NB4 (cell line): ENCODE results near the gene SLC22A9.

ENCODE experiments used
- CTCF ChIP-seq: IDR thresholded peaks from one replicate; pipeline ENCODE4 v1.5.1; 2012; ENCODE audit warnings: low read depth, low read length
- MAX ChIP-seq: IDR thresholded peaks from 2 replicates; pipeline ENCODE4 v1.6.1; 2011; ENCODE audit warnings: low read depth, low read length

- TF ChIP-seq MAX, result no peak
- no peak for TF ChIP-seq CTCF
These were observed 36.9 kb downstream of the SLC22A9 start for GRCh38 chr11:63406458-63406857.
